Parathyroid adenoma (tissue), 2 donors: ENCODE measurements around the gene GSX1.
"Not testable (repeated sequence)": the region's sequence is repeated elsewhere in the genome, so short reads cannot be mapped to it uniquely, and the experiment has no call there.

Experiments used
- H2AFZ ChIP-seq: fragments of 300-600 bp; sonication (generic); one replicate; pipeline ENCODE4 v1.7.0; 2017; ENCODE audit warnings: antibody characterized with exemption, mild to moderate bottlenecking
- H3K27ac ChIP-seq: fragments of 300-600 bp; sonication (generic); one replicate; pipeline ENCODE4 v1.7.0; 2017
- H3K27me3 ChIP-seq: fragments of 300-600 bp; sonication (generic); one replicate; pipeline ENCODE4 v1.7.0; 2017; ENCODE audit warnings: low read length; ENCODE audit not compliant: control insufficient read depth, insufficient read depth
- H3K36me3 ChIP-seq: fragments of 300-600 bp; sonication (generic); one replicate; pipeline ENCODE4 v1.7.0; 2017; ENCODE audit warnings: low read length; ENCODE audit not compliant: control insufficient read depth, insufficient read depth
- H3K4me1 ChIP-seq: fragments of 300-600 bp; sonication (generic); one replicate; pipeline ENCODE4 v1.7.0; 2017; ENCODE audit warnings: control low read depth
- H3K4me2 ChIP-seq: fragments of 300-600 bp; sonication (generic); one replicate; pipeline ENCODE4 v1.7.0; 2017; ENCODE audit warnings: low read length
- H3K4me3 ChIP-seq: fragments of 300-600 bp; sonication (generic); one replicate; pipeline ENCODE4 v1.7.0; 2017; ENCODE audit warnings: low read depth, low read length
- H3K79me2 ChIP-seq: fragments of 300-600 bp; sonication (generic); one replicate; pipeline ENCODE4 v1.7.0; 2017; ENCODE audit warnings: control low read depth
- H3K9ac ChIP-seq: fragments of 300-600 bp; sonication (generic); one replicate; pipeline ENCODE4 v1.7.0; 2017; ENCODE audit warnings: mild to moderate bottlenecking
- H3K9me3 ChIP-seq: fragments of 300-600 bp; sonication (generic); one replicate; pipeline ENCODE4 v1.7.0; 2017; ENCODE audit warnings: low read length; ENCODE audit not compliant: control insufficient read depth
- TF ChIP-seq, protein P1 (sequence below): fragments of 300-600 bp; sonication (generic); IDR thresholded peaks from one replicate; pipeline ENCODE4 v1.7.0; 2017; ENCODE audit warnings: antibody characterized with exemption, mild to moderate bottlenecking
- donor health status: primary hyperparathyroidism.

The GSX1 gene

DNA sequence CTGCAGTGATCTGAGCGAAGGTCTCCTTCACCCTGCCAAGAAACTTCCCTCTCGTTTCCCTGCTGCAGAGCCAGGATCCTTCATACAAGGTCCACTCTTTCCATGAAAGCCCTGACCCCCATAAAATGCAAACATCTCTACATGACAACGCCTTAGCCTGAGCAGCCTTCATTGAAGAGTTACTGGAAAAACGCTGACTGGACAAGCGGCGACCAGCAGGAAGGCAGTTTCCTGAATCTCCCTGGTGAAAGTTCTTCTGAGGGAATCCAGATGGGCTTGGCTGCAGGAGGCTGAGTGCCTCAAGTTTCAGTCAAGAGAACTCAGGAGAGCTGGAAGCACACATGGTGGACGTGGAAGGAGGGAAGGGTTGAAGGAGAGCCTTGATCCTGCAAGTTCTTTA lies 17.7 kb downstream of the GSX1 start:
- H3K79me2 ChIP-seq, result no peaks in the 10 kb centered on the region
- H3K27ac ChIP-seq, result no peak overlapping the region
- no peak overlapping the region for H3K4me3 ChIP-seq
- no peaks in the 10 kb centered on the region for H3K36me3 ChIP-seq
- no peak overlapping the region for H3K4me2 ChIP-seq
- TF ChIP-seq, protein P1, sequence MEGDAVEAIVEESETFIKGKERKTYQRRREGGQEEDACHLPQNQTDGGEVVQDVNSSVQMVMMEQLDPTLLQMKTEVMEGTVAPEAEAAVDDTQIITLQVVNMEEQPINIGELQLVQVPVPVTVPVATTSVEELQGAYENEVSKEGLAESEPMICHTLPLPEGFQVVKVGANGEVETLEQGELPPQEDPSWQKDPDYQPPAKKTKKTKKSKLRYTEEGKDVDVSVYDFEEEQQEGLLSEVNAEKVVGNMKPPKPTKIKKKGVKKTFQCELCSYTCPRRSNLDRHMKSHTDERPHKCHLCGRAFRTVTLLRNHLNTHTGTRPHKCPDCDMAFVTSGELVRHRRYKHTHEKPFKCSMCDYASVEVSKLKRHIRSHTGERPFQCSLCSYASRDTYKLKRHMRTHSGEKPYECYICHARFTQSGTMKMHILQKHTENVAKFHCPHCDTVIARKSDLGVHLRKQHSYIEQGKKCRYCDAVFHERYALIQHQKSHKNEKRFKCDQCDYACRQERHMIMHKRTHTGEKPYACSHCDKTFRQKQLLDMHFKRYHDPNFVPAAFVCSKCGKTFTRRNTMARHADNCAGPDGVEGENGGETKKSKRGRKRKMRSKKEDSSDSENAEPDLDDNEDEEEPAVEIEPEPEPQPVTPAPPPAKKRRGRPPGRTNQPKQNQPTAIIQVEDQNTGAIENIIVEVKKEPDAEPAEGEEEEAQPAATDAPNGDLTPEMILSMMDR, result no peak
- H3K9me3 ChIP-seq, result no peaks in the 10 kb centered on the region
- no peaks in the 10 kb centered on the region for H3K4me1 ChIP-seq
- no peak overlapping the region for H2AFZ ChIP-seq
- no peak overlapping the region for H3K9ac ChIP-seq
- H3K27me3 ChIP-seq, result no peaks in the 10 kb centered on the region

DNA sequence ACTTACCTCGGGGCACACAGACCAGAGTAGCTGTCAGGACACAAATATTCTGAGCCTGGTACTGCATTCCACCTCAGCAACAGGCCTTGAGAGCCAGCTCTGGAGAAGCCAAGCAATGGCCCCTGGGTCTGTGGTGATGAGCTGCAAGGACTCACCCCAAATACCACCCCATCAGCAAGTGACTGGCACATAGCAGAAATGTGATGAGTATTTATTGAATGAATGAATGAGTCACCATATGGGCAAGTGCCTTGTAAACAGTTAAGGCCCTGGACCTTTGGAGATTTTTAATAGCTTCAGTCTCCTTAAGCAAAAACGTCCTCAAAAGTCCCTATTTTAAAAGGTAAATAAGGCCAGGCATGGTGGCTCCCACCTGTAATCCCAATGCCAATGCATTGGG lies 18.2 kb downstream of the GSX1 start:
- Histone ChIP-seq H3K79me2 (no peaks in the 10 kb centered on the region), H3K4me2 (no peak overlapping the region), H3K27ac (no peak overlapping the region), H3K9me3 (no peaks in the 10 kb centered on the region), H3K9ac (no peak overlapping the region), H3K36me3 (no peaks in the 10 kb centered on the region), H3K4me1 (no peaks in the 10 kb centered on the region), H3K4me3 (no peak overlapping the region), H3K27me3 (no peaks in the 10 kb centered on the region), H2AFZ (no peak overlapping the region)
- TF ChIP-seq, protein P1, result no peak

DNA sequence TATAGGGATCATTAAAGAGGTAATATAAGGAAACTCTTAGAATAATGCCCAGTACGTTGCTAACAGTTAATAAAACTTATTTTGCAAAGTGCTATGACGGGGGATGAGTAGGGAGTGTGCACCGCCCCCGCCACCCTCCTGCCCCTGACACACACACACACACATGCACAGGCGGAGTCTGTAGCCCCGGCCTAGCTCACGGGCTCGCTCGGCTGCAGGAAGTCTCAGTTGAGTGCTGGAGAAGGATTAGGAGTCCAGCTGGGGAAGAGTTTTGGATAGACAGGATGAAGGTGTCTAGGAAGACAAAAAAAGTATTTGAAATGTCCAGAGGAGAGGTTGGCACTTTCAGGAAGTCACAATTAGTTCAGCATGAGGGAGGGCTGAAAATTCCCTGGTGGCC lies 21.5 kb downstream of the GSX1 start:
- TF ChIP-seq, protein P1, result no peak
- Histone ChIP-seq H3K4me1 (no peaks in the 10 kb centered on the region), H3K9me3 (no peaks in the 10 kb centered on the region), H3K27ac (no peak overlapping the region), H3K4me2 (no peak overlapping the region), H3K9ac (no peak overlapping the region), H3K4me3 (no peak overlapping the region), H3K27me3 (no peaks in the 10 kb centered on the region), H3K36me3 (no peaks in the 10 kb centered on the region), H3K79me2 (no peaks in the 10 kb centered on the region), H2AFZ (no peak overlapping the region)

DNA sequence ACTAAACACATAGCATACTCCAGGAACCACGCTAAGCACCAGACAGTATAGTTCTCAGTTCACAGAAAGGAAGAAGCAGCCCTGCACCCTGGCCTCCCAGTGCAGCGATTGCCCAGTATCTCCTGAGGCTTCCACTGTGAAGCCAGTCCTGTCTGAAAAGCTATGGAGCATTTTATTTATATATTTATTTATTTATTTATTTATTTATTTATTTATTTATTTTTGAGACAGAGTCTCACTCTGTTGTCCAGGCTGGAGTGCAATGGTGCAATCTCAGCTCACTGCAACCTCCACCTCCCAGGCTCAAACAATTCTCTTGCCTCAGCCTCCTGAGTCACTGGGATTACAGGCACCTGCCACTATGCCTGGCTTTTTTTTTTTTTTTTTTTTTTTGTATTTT lies 25.5 kb downstream of the GSX1 start:
- H2AFZ ChIP-seq, H3K4me1 ChIP-seq, H3K9me3 ChIP-seq, H3K27me3 ChIP-seq, H3K79me2 ChIP-seq, H3K4me2 ChIP-seq, H3K9ac ChIP-seq, H3K36me3 ChIP-seq, H3K4me3 ChIP-seq, H3K27ac ChIP-seq: not testable (repeated sequence)

DNA sequence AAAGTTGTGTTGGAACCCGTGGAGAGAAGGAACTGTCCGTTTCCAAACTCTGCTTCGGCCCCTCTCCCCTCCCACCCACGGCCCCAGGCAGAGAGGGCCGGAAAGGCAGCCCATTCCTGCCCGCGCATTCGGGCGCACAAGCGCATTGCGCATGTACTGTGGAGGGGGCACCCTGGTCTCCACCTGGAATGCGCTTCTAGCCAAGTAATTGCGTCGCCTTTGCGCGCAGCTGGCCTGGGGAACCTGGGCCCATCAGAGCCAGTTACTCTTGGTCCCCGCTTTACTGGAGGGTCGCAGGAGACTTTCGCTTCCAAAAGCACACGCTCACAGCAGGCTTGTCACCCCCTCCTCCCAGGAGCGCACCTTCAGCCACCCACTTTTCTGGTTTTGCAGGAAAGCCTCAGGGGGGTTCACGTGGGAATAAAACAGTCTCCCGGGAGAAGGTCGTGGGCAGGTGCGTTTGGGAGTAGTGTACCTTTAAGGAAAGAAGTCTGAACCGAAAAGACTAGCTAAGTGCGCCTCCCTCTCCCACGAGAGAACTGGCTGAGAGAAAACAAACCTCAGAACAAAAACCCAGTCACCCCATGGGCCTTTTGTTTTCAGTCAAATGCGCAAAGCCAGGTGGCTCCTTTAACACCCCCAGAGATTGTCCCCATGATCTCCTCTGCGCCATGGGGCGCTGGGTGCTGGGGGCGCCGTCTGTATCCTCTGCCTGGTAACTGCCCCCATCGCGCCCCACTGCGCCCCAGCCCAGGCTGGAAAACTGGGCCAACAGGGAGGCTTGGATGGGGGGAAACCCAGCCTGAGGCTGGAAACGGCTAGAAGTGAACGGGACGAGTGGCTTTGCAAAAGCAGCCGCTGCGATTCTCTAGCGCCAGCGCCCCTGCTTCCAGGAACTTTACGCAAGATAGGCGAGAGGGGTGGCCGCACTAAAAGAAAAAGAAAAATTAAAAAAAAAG lies 28.5 kb downstream of the GSX1 start:
- no peaks in the 10 kb centered on the region for H3K27me3 ChIP-seq
- no peaks in the 10 kb centered on the region for H3K36me3 ChIP-seq
- no peaks in the 10 kb centered on the region for H3K9me3 ChIP-seq
- H3K27ac ChIP-seq, result no peak overlapping the region
- H3K79me2 ChIP-seq, result no peaks in the 10 kb centered on the region
- H2AFZ ChIP-seq, result no peak overlapping the region
- no peaks in the 10 kb centered on the region for H3K4me1 ChIP-seq
- no peak overlapping the region for H3K4me2 ChIP-seq
- H3K9ac ChIP-seq, result no peak overlapping the region
- TF ChIP-seq, protein P1, result no peak
- H3K4me3 ChIP-seq, result no peak overlapping the region
